Keratinocyte (primary cell): ENCODE data around the gene BDKRB2.

Experiments
- EZH2 ChIP-seq: IDR thresholded peaks from one replicate; pipeline ENCODE4 v1.6.1; 2012; ENCODE audit warnings: inconsistent platforms, mild to moderate bottlenecking, low read length, moderate library complexity
- TF ChIP-seq, protein P1 (sequence below), 3 experiments: IDR thresholded peaks in 1 of 3; conservative IDR thresholded peaks in 1 of 3; optimal IDR thresholded peaks in 1 of 3; 2 replicates in 2 of 3; 3 replicates in 1 of 3; pipeline versions ENCODE3 to v1.5.1; 2011; ENCODE audit warnings: low read length in 3 of 3, mild to moderate bottlenecking in 3 of 3, moderate library complexity in 2 of 3, control low read depth in 1 of 3, inconsistent platforms in 1 of 3; ENCODE audit not compliant: insufficient read depth in 2 of 3; ENCODE audit errors: extremely low read depth in 1 of 3

DNA sequence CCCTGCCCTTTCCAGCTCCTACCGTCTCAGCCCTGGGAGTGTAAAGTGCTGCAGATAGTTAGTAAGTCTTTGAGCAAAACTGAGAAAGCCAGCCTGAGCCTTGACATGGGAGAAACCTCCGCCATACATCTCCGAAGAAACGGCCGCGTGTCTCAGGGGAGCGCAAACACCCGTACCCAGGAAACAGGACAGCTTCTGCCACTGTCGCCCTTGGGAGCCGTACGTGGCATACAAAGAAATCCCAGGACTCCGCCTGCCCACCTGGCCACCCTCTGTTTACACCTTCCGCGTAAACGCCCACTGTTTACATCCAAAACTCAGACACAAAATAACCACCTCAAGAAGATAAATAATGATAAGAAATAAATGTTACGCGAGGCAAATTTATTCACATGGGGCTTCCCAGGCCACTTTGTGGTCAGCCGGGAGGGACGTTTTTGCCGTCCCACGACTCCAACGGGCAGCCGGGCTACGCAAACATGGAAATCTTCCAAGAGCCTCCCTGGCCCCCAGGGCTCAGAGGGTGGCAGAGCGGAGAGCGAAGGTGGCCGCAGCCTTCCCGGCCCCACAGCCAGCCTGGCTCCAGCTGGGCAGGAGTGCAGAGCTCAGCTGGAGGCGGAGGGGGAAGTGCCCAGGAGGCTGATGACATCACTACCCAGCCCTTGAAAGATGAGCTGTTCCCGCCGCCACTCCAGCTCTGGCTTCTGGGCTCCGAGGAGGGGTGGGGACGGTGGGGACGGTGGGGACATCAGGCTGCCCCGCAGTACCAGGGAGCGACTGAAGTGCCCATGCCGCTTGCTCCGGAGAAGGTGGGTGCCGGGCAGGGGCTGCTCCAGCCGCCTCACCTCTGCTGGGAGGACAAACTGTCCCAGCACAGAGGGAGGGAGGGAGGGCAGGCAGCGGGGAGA lies at the start of gene BDKRB2:
- TF ChIP-seq, protein P1, sequence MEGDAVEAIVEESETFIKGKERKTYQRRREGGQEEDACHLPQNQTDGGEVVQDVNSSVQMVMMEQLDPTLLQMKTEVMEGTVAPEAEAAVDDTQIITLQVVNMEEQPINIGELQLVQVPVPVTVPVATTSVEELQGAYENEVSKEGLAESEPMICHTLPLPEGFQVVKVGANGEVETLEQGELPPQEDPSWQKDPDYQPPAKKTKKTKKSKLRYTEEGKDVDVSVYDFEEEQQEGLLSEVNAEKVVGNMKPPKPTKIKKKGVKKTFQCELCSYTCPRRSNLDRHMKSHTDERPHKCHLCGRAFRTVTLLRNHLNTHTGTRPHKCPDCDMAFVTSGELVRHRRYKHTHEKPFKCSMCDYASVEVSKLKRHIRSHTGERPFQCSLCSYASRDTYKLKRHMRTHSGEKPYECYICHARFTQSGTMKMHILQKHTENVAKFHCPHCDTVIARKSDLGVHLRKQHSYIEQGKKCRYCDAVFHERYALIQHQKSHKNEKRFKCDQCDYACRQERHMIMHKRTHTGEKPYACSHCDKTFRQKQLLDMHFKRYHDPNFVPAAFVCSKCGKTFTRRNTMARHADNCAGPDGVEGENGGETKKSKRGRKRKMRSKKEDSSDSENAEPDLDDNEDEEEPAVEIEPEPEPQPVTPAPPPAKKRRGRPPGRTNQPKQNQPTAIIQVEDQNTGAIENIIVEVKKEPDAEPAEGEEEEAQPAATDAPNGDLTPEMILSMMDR (optimal IDR thresholded peaks at IDR 0.05 in 1 of 3, IDR thresholded peaks at IDR 0.05 in 1 of 3, conservative IDR thresholded peaks at IDR 0.05 in 1 of 3; ENCODE audit: extremely low read depth in 1 of 3, insufficient read depth in 2 of 3, low read length in 3 of 3) = no peak
- TF ChIP-seq EZH2 = no peak
